Measurements from ENCODE around the gene SND1.

Gene SND1

GRCh38 chr7:127736511-127736910 is 84.5 kb downstream of the SND1 start:
- DNase-seq (ENCODE audit: low read depth in 1 of 2, low spot score in 1 of 2): no peak
- TF ChIP-seq CTCF (IDR thresholded peaks at IDR 0.05; ENCODE audit: insufficient read depth, low read length): no peak
- no peak for TF ChIP-seq REST (IDR thresholded peaks at IDR 0.05; ENCODE audit: insufficient replicate concordance, low read depth)
- no peak for TF ChIP-seq POLR2AphosphoS5 (IDR thresholded peaks at IDR 0.05; ENCODE audit: low read depth)
- no peak for TF ChIP-seq SPI1 (IDR thresholded peaks at IDR 0.05; ENCODE audit: borderline replicate concordance, low read depth)
- no peak for TF ChIP-seq GABPA (IDR thresholded peaks at IDR 0.05; ENCODE audit: low read depth)
- H3K27me3 ChIP-seq (ENCODE audit: insufficient read depth, poor library complexity, severe bottlenecking): no peaks in the 10 kb centered on the region
- H3K4me3 ChIP-seq (replicated peaks; ENCODE audit: insufficient read depth, low read length): no peak overlapping the region
- no peak overlapping the region for H3K27ac ChIP-seq (replicated peaks)

GRCh38 chr7:127738859-127739258 is 86.9 kb downstream of the SND1 start:
- TF ChIP-seq REST (IDR thresholded peaks at IDR 0.05; ENCODE audit: insufficient replicate concordance, low read depth) (no peak), SPI1 (IDR thresholded peaks at IDR 0.05; ENCODE audit: borderline replicate concordance, low read depth) (no peak), GABPA (IDR thresholded peaks at IDR 0.05; ENCODE audit: low read depth) (no peak), POLR2AphosphoS5 (IDR thresholded peaks at IDR 0.05; ENCODE audit: low read depth) (no peak), CTCF (IDR thresholded peaks at IDR 0.05; ENCODE audit: insufficient read depth, low read length) (no peak)
- Histone ChIP-seq H3K27me3 (ENCODE audit: insufficient read depth, poor library complexity, severe bottlenecking) (no peaks in the 10 kb centered on the region), H3K4me3 (replicated peaks; ENCODE audit: insufficient read depth, low read length) (no peak overlapping the region), H3K27ac (replicated peaks) (no peak overlapping the region)
- no peak for DNase-seq (ENCODE audit: low read depth in 1 of 2, low spot score in 1 of 2)

GRCh38 chr7:127741764-127742375 is 89.9 kb downstream of the SND1 start:
- Histone ChIP-seq H3K27ac (replicated peaks) (no peak overlapping the region), H3K4me3 (replicated peaks; ENCODE audit: insufficient read depth, low read length) (no peak overlapping the region), H3K27me3 (ENCODE audit: insufficient read depth, poor library complexity, severe bottlenecking) (no peaks in the 10 kb centered on the region)
- TF ChIP-seq REST (IDR thresholded peaks at IDR 0.05; ENCODE audit: insufficient replicate concordance, low read depth): no peak
- TF ChIP-seq GABPA (IDR thresholded peaks at IDR 0.05; ENCODE audit: low read depth): no peak
- no peak for TF ChIP-seq CTCF (IDR thresholded peaks at IDR 0.05; ENCODE audit: insufficient read depth, low read length)
- TF ChIP-seq POLR2AphosphoS5 (IDR thresholded peaks at IDR 0.05; ENCODE audit: low read depth): no peak
- TF ChIP-seq SPI1 (IDR thresholded peaks at IDR 0.05; ENCODE audit: borderline replicate concordance, low read depth): no peak
- no peak for DNase-seq (ENCODE audit: low read depth in 1 of 2, low spot score in 1 of 2)

Measured in HL-60 (cell line).